ENCODE measurements around the gene NAV2.

The NAV2 gene

GRCh38 chr11:19785265-19785664 is 72.6 kb downstream of the NAV2 start:
- DNase-seq = no peak

DNA sequence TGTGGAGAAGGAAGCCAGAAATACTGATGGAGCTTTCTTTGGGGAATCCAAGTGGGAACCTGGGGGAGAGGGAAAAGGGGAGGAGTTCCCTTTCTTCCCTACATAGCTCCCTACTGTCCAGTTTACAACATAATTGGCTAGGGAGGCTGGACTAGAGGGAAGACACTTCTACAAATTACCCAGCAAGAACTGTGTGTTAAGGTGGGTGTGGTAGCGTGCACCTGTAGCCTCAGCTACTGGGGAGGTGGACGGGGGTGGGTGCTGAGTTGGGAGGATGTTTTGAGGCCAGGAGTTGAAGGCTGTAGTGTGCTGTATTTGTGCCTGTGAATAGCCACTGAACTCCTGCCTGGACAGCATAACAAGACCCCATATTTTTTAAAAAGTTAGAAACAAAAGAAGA is 74.0 kb downstream of the NAV2 start:
- DNase-seq = no peak

DNA sequence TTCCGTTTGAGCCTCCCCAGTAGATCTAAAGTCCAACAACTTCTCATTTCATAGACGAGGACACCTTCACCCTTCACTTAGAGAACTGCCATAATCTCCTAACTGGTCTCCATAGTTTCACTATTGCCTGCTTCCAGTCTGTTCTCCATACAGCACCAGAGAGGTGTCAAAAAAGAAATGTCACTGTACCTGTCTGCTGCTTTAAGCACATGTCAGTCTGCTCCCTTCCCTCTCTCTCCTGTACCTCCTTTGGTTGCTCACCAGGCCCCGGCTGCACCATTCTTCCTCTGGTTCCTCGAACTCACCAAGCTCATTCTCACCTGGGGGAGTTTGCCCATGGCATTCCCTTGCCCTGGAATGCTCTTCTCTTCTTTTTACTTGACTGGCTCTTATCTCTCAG is 75.8 kb downstream of the NAV2 start:
- DNase-seq = no peak

DNA sequence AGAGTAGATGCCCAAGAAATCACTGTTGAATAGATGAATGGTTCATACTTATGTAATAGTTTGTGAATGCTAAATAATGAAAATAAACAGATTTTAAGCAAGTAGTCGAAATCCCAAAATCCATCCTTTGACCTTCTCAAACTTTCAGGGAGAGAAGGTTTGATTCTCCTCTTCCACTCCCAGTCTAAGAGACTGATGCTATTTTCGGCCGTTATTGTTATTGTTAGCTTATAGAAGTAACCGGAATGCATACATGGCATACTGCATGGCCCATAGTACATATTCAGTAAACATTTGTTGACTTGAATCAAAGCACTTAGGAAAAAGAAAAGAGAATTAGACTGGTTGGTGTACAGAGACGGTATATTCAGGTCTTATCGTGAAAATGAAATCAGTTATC is 76.6 kb downstream of the NAV2 start:
- no peak for DNase-seq

- DNase-seq = peak; percentile 69
These were observed 77.4 kb downstream of the NAV2 start for GRCh38 chr11:19789835-19790710.

DNA sequence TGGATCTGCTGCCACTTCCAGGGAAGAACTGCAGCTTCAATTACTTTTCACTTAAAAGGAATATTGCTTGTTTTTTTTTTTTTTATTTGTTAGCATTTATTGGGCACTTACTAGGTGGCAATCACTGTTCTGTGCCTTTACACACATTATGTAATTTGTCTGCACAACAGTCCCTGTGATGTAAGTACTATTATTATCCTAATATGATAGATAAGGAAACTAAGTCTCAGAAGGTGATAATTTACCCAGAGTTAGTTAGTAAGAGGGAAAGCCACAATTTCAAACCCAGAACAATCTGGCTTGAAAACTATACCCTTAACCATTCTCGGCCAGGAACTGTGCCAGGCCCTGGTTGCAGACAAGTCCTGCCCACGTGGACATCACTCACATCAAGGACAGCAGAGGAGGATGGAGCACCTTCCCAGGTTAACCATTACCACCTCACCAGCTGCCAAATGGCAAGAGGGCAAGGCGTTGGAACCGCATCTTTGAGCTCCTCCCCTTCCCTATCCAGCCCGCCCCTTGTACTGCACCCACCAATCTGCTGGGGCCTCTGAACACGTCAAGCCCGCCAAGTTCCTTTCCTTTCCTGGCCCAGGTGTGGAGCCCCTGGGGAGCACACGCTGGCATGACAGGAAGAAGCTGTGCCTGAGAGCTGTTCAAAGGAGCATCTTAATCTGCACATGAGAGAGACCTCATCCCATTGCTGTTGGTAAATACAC is 78.4 kb downstream of the NAV2 start:
- no peak for DNase-seq

- DNase-seq = no peak
These were observed 79.9 kb downstream of the NAV2 start for GRCh38 chr11:19792510-19792909.

GRCh38 chr11:19793326-19793725 is 80.7 kb downstream of the NAV2 start:
- DNase-seq = no peak

DNA sequence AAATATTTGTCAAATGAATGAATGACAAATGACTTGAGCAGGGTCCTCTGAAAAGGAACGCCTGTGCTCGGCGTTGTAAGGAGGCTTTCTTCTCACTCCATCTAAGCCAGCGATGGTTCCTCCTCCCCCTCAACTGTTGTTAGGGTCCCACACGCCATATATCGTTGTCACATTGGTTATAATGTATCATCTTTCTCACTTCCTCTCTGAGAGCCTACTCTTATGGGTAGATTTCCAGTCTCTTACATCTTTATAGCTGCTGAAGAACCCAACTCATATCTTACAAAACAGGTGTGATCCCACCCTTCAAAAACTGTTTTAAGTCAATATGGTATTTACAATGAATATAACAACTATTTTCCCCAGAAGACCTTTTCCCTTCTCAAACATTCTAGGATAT is 81.5 kb downstream of the NAV2 start:
- no peak for DNase-seq

DNA sequence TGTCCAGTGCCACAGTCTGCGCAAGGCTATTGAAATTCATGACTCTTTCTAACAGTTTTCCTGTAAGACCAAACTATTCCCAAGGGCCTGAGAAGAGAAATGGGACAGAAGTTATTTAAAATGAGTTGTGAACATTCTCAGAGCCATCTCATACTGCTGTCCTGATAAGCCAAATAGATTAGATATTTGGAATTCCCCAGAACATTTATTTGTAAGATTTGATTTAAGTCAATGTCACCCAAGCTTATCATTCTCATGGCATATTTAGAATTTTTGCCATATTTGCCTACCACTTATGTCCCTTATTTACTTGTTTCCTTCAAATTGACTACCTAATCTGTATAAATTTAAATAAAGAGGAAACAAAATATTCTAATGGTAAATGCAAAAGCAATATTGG is 82.4 kb downstream of the NAV2 start:
- no peak for DNase-seq

DNA sequence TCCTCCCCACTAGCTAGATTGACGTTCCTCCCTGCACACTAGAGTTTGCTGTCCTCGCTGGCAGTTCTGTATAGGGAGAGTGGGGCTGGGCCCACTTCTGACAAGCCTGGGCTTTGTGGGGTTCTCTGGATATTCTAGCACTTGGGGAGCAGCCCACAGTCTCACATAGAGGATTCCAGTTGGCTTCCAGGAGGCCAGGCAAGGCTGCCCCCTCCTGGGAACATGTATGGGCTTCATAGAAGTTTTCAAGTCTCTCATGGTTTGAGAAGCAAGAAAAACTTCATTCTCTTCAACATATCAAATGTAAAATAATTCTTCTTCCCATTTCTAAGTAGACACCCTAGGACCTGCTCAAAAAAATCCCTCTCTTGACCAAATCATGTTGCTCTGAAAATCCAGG is 87.5 kb downstream of the NAV2 start:
- no peak for DNase-seq

- DNase-seq = no peak
These were observed 88.3 kb downstream of the NAV2 start for GRCh38 chr11:19800714-19801519.

DNA sequence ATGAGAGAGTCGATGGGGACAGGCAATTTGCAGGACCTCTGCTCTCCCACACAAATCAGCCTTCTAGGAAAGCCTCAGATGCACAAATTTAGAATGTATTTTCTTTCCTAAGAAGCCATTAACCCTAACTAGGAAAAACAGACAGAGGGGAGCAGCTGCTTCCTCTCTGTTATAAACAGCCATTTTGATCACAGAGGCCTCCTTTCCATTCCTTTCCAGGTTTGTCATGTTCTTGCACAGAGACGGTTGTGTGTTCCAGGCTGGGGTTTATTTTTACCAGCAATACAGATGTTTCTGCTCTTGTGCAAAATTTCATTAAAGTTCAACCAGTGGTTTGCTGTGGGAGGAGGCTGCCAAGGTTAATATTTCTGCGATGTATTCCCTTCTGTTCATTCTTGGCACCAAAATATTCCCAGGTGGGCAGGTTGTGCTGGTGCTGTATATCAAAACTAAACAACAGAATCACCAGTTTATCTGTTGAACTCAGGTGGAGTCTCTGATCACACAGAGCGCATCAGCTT is 90.2 kb downstream of the NAV2 start:
- DNase-seq = no peak

GRCh38 chr11:19803506-19803998 is 90.9 kb downstream of the NAV2 start:
- no peak for DNase-seq

DNA sequence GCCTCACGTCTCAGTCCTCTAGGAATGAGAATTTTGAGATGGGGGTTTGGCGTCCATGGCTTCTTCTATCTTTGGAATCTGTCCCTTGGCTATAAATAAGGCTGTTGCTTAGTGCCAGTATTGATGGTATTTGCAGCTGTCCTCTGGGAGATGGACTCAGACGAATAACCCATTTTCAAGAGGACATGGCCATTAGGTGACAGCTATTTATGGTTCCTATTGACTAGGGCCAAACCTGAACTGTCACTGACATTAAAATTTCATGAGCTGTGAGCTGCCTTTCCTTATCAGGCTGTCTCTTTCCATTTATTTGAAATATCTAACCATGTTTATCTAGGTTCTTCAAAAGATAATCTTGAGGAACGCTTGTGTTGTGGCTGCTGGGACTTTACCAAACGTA is 92.7 kb downstream of the NAV2 start:
- no peak for DNase-seq

GRCh38 chr11:19805827-19806226 is 93.2 kb downstream of the NAV2 start:
- no peak for DNase-seq

- no peak for DNase-seq
These were observed 93.6 kb downstream of the NAV2 start for GRCh38 chr11:19806251-19806650.

GRCh38 chr11:19808076-19808911 is 95.7 kb downstream of the NAV2 start:
- DNase-seq = no peak

DNA sequence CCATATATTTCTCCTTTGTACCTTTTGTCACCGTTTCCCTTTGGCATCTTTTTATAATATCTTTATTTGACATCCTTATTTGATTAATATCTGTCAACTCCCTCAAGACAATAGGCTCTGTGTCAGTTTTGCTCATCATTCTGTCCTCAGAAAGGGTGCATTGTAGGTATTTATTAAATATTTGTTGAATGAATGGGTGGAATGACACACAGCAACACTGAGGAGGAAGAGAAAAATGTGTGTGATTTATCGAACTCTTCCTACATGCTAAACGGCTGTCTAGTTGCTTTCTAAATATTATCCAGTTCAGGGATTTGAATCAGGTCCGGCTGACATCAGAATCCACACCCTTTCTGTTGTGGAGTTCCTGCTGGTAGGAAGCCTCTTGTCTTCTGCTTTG is 98.2 kb downstream of the NAV2 start:
- DNase-seq = no peak

- no peak for DNase-seq
These were observed 98.7 kb downstream of the NAV2 start for GRCh38 chr11:19811380-19811779.

- DNase-seq = no peak
These were observed 99.5 kb downstream of the NAV2 start for GRCh38 chr11:19812096-19812495.

DNA sequence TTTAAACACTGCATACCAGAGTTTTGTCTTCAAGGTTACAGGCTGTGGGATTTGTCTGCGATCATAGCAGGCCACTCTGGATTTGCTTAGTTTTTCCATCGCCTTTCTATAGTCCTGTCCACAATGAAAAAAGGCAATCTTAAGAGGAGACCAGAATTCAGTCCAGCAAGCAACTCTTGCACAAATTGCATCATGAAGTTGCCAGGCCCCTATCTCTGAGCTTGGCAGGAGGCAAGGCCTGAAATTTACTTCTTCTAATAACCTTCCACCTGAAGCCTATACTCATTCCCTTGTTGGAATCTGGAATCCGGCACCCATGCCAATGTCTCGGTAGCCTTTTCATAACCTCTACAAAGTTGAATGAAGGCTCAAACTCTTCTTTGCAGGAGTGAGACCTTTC is 100.1 kb downstream of the NAV2 start:
- no peak for DNase-seq

All from right hindlimb (tissue), 1 donor.